Measurements from ENCODE around the gene STYK1. TPM values are rescaled to one million over a fixed set of nuclear protein-coding genes. Genes with fewer than 3 reads are reported as not detected.
A peak's percentile ranks its signal among the peaks of the same experiment; 100 is the strongest.
"Not testable (repeated sequence)": the region's sequence is repeated elsewhere in the genome, so short reads cannot be mapped to it uniquely, and the experiment has no call there.

STYK1 gene
- total RNA-seq, 4 donors from 2014 or later: 1.0 to 2.3 (median 1.2) TPM

DNA sequence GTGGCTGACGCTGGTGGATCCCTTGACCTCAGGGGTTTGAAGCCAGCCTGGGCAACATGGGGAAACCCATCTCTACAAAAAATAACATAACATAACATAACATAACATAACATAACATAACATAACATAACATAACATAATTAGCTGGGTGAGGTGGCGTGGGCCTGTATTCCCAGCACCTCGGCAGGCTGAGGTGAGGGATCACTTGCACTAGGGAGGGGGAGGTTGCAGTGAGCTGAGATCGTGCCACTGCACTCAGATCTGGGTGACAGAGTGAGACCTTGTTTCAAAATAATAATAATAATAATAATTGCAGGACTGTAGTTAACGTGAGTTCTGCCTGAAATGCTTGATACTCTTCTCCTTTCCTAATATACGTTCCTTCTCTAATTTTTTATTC is 61.7 kb downstream of the STYK1 start:
- no peaks in the 10 kb centered on the region for H3K27me3 ChIP-seq
- WGBS: 59% methylated on average over 6 of the region's 6 CpGs
- H3K4me3 ChIP-seq: peak overlapping the region; percentile 68
- H3K36me3 ChIP-seq: peaks cover 23% of the 10 kb centered on the region
- TF ChIP-seq, protein P1, sequence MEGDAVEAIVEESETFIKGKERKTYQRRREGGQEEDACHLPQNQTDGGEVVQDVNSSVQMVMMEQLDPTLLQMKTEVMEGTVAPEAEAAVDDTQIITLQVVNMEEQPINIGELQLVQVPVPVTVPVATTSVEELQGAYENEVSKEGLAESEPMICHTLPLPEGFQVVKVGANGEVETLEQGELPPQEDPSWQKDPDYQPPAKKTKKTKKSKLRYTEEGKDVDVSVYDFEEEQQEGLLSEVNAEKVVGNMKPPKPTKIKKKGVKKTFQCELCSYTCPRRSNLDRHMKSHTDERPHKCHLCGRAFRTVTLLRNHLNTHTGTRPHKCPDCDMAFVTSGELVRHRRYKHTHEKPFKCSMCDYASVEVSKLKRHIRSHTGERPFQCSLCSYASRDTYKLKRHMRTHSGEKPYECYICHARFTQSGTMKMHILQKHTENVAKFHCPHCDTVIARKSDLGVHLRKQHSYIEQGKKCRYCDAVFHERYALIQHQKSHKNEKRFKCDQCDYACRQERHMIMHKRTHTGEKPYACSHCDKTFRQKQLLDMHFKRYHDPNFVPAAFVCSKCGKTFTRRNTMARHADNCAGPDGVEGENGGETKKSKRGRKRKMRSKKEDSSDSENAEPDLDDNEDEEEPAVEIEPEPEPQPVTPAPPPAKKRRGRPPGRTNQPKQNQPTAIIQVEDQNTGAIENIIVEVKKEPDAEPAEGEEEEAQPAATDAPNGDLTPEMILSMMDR (IDR thresholded peaks at IDR 0.05): no peak
- no peak for TF ChIP-seq POLR2A (IDR thresholded peaks at IDR 0.05)
- TF ChIP-seq POLR2AphosphoS5 (IDR thresholded peaks at IDR 0.05): no peak
- no peak for TF ChIP-seq EP300 (IDR thresholded peaks at IDR 0.05)
- no peaks in the 10 kb centered on the region for H3K9me3 ChIP-seq
- H3K27ac ChIP-seq: no peak overlapping the region
- H3K4me1 ChIP-seq: peaks cover 27% of the 10 kb centered on the region
- DNase-seq (ENCODE audit: low spot score in 2 of 2): no peak

DNA sequence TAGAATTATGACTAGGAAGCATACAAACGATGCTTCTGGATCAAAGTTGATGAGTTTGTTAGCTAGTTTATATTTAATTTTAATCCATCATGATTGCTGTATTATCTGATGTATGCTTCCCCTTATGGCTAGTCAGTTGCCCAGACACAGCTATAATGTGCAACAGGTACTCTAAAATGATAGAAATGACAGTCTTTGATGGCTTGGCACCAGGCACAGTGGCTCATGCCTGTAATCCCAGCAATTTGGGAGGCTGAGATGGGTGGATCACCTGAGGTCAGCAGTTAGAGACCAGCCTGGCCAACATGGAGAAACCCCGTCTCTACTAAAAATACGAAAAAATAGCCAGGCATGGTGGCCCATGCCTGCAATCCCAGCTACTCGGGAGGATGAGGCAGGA is 62.6 kb downstream of the STYK1 start:
- not testable (repeated sequence) for H3K27me3 ChIP-seq; DNase-seq (ENCODE audit: low spot score in 2 of 2)

DNA sequence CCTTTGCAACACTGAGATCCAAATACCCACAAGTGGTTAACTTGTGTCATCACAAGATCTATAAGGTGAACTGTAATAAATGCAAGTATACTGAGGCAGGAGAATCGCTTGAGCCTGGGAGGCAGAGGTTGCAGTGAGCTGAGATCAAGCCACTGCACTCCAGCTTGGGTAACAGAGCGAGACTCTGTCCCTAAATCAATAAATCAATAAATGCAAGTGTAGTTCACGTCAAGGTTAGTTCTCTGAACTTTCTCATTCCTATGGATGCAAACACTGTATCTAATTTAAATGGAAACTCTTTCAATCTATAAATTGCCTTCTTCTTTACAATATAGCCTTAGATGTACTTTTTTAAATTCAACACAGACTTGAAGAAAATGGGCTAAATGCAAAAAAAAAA is 63.7 kb downstream of the STYK1 start:
- no peak for DNase-seq (ENCODE audit: low spot score in 2 of 2)
- Histone ChIP-seq H3K36me3 (peaks cover 28% of the 10 kb centered on the region), H3K9me3 (no peaks in the 10 kb centered on the region), H3K27me3 (no peaks in the 10 kb centered on the region), H3K4me1 (peaks cover 27% of the 10 kb centered on the region), H3K4me3 (no peak overlapping the region), H3K27ac (no peak overlapping the region)
- 81% methylated on average over 3 of the region's 3 CpGs for WGBS
- TF ChIP-seq POLR2AphosphoS5 (IDR thresholded peaks at IDR 0.05) (no peak), POLR2A (IDR thresholded peaks at IDR 0.05) (no peak), EP300 (IDR thresholded peaks at IDR 0.05) (no peak)
- TF ChIP-seq, protein P1 (IDR thresholded peaks at IDR 0.05): no peak

More for the DNA sequence above, 62.6 kb downstream of the STYK1 start:
- peaks cover 27% of the 10 kb centered on the region for H3K4me1 ChIP-seq
- WGBS: 79% methylated on average over 4 of the region's 4 CpGs
- H3K9me3 ChIP-seq, H3K27ac ChIP-seq, H3K4me3 ChIP-seq: not testable (repeated sequence)
- peaks cover 28% of the 10 kb centered on the region for H3K36me3 ChIP-seq

DNA sequence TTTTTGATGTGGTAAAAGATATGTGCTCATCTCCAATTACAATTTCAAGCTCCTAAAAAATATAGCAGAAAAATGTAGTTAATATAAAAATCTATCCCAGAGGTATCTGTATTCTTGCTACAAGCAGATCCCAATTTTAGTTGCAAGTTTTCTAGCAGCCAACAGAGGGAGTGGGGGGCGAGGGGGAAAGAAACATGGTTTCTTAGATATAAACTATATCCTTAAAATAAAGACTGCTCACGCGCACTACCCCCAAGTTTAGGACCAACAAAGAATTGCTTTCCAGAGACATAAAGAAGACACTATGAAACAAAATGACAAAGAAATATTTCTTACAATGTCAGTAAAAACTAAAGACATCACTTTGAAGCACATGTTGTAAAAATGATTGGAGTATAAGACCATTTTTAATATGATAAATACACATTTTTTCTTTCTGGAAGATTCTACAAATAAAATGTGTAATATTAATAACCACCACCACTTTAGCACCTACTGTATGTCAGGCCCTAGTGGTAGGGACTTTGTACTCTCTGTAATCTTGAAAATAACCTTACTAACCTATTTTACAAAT is 65.9 kb downstream of the STYK1 start:
- DNase-seq (ENCODE audit: low spot score in 2 of 2): no peak
- no peaks in the 10 kb centered on the region for H3K27me3 ChIP-seq
- H3K4me1 ChIP-seq: peaks cover 21% of the 10 kb centered on the region
- TF ChIP-seq, protein P1 (IDR thresholded peaks at IDR 0.05): no peak
- TF ChIP-seq POLR2A (IDR thresholded peaks at IDR 0.05) (no peak), EP300 (IDR thresholded peaks at IDR 0.05) (no peak), POLR2AphosphoS5 (IDR thresholded peaks at IDR 0.05) (no peak)
- peaks cover 28% of the 10 kb centered on the region for H3K36me3 ChIP-seq
- no peak overlapping the region for H3K27ac ChIP-seq
- no peaks in the 10 kb centered on the region for H3K9me3 ChIP-seq
- no peak overlapping the region for H3K4me3 ChIP-seq
- WGBS: 84% methylated on average over 3 of the region's 3 CpGs

DNA sequence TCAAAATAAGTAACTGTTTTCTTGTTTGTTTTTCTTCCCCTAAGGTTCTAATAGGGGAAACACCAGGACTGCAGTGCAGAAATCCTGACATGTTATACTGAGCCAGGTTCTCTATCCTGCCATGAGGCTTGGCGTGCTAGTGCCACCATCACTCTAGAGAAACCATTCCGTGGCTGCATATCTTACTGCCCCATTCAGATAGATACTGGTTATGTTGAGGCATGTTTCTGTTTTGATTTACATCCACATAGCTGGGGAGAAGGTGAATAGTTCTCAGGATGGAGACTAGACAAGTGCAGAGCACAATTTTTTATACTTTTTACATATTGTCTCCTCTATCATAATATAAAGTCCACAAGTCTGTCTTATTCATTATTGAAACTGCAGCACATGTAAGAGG is 72.0 kb downstream of the STYK1 start:
- H3K27me3 ChIP-seq: no peaks in the 10 kb centered on the region
- DNase-seq (ENCODE audit: low spot score in 2 of 2): no peak
- WGBS: 63% methylated on average over 2 of the region's 2 CpGs
- no peaks in the 10 kb centered on the region for H3K9me3 ChIP-seq
- H3K4me3 ChIP-seq: no peak overlapping the region
- H3K36me3 ChIP-seq: peaks cover 7% of the 10 kb centered on the region
- TF ChIP-seq, protein P1 (IDR thresholded peaks at IDR 0.05): no peak
- no peak for TF ChIP-seq EP300 (IDR thresholded peaks at IDR 0.05)
- TF ChIP-seq POLR2A (IDR thresholded peaks at IDR 0.05): no peak
- TF ChIP-seq POLR2AphosphoS5 (IDR thresholded peaks at IDR 0.05): no peak
- H3K4me1 ChIP-seq: no peaks in the 10 kb centered on the region
- H3K27ac ChIP-seq: no peak overlapping the region

DNA sequence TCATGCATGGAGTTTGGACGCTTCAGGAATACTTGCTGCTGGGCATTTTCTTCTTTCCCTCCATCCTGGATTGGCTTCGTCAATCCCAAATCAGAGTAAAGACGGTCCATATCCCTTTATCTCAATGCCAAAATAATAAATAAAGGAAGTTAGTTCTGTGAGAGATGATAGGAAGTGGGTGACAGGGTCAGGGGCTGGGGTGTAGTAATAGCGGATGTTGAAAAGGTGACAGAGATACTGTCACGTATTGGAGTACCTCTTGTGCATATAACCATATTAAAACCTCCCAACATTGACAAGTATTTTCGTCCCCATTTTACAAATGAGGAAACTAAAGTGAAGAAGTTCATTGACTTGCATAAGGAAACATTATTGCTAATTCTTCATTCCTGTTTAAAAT is 72.9 kb downstream of the STYK1 start:
- DNase-seq (ENCODE audit: low spot score in 2 of 2): no peak
- H3K4me1 ChIP-seq: no peaks in the 10 kb centered on the region
- no peak overlapping the region for H3K4me3 ChIP-seq
- TF ChIP-seq POLR2A (IDR thresholded peaks at IDR 0.05) (no peak), POLR2AphosphoS5 (IDR thresholded peaks at IDR 0.05) (no peak), EP300 (IDR thresholded peaks at IDR 0.05) (no peak)
- TF ChIP-seq, protein P1 (IDR thresholded peaks at IDR 0.05): no peak
- no peak overlapping the region for H3K27ac ChIP-seq
- no peaks in the 10 kb centered on the region for H3K9me3 ChIP-seq
- WGBS: 91% methylated on average over 6 of the region's 6 CpGs
- H3K27me3 ChIP-seq: no peaks in the 10 kb centered on the region
- H3K36me3 ChIP-seq: peaks cover 9% of the 10 kb centered on the region
